Erythroblast (primary cell): ENCODE data around the gene PCDH15.

Experiments
- GATA1 ChIP-seq: IDR thresholded peaks from 2 replicates; pipeline ENCODE4 v1.6.1; 2011; ENCODE audit warnings: low read depth, mild to moderate bottlenecking, control low read depth, low read length, moderate library complexity
- POLR2A ChIP-seq: IDR thresholded peaks from 2 replicates; pipeline ENCODE4 v1.6.1; 2011; ENCODE audit warnings: mild to moderate bottlenecking, low read length

- TF ChIP-seq POLR2A (no peak), GATA1 (no peak)
These were observed 366.2 kb downstream of the PCDH15 start for GRCh38 chr10:54434782-54435181.
